H9 (cell line): ENCODE data around the gene CDYL. TPM values are rescaled to one million over a fixed set of nuclear protein-coding genes. Genes with fewer than 3 reads are reported as not detected.

ENCODE experiments used
- DNase-seq: peaks from one replicate; pipeline ENCODE4 v3.0.0-alpha.2; 2017
- H2AFZ ChIP-seq: one replicate; pipeline ENCODE4 v1.6.1; 2013; ENCODE audit warnings: mild to moderate bottlenecking, low read length, control low read depth, moderate library complexity
- H2AK5ac ChIP-seq: 2 replicates; pipeline ENCODE4 v1.6.1; 2013; ENCODE audit warnings: low read length, control low read depth, mixed read lengths; ENCODE audit not compliant: insufficient read length
- H2BK120ac ChIP-seq: one replicate; pipeline ENCODE4 v1.6.1; 2013; ENCODE audit warnings: low read depth, mild to moderate bottlenecking, low read length, control low read depth, inconsistent platforms; ENCODE audit not compliant: poor library complexity, severe bottlenecking
- H2BK12ac ChIP-seq: 2 replicates; pipeline ENCODE4 v1.6.1; 2013; ENCODE audit warnings: low read length, control low read depth, mixed read lengths, low read depth; ENCODE audit not compliant: insufficient read length
- H2BK15ac ChIP-seq: 2 replicates; pipeline ENCODE4 v1.6.1; 2013; ENCODE audit warnings: low read depth, low read length, control low read depth
- H2BK20ac ChIP-seq: one replicate; pipeline ENCODE4 v1.6.1; 2013; ENCODE audit warnings: low read depth, mild to moderate bottlenecking, low read length, control low read depth, inconsistent platforms; ENCODE audit not compliant: poor library complexity, severe bottlenecking
- H2BK5ac ChIP-seq: 2 replicates; pipeline ENCODE4 v1.6.1; 2013; ENCODE audit warnings: low read length, control low read depth, mixed read lengths; ENCODE audit not compliant: insufficient read length
- H3K14ac ChIP-seq: 2 replicates; pipeline ENCODE4 v1.6.1; 2013; ENCODE audit warnings: low read length, control low read depth; ENCODE audit not compliant: insufficient read depth
- H3K18ac ChIP-seq: 2 replicates; pipeline ENCODE4 v1.6.1; 2013; ENCODE audit warnings: low read depth, mild to moderate bottlenecking, mixed read lengths, low read length, control low read depth; ENCODE audit not compliant: insufficient read length
- H3K23ac ChIP-seq: 2 replicates; pipeline ENCODE4 v1.6.1; 2013; ENCODE audit warnings: low read length, control low read depth, mixed read lengths, low read depth; ENCODE audit not compliant: insufficient read length
- H3K23me2 ChIP-seq: 2 replicates; pipeline ENCODE4 v1.6.1; 2013; ENCODE audit warnings: low read depth, mild to moderate bottlenecking, mixed read lengths, low read length, control low read depth; ENCODE audit not compliant: insufficient read length, poor library complexity, severe bottlenecking
- H3K27ac ChIP-seq: 2 replicates; pipeline ENCODE4 v1.5.1; 2013; ENCODE audit warnings: low read length, control low read depth, mixed read lengths, low read depth; ENCODE audit not compliant: insufficient read length
- H3K27me3 ChIP-seq: 2 replicates; pipeline ENCODE4 v1.6.1; 2013; ENCODE audit warnings: low read length, control low read depth, inconsistent platforms; ENCODE audit not compliant: insufficient read depth
- H3K4ac ChIP-seq: 2 replicates; pipeline ENCODE4 v1.6.1; 2013; ENCODE audit warnings: low read depth, mild to moderate bottlenecking, control low read depth, inconsistent platforms, low read length, moderate library complexity
- H3K4me1 ChIP-seq: 2 replicates; pipeline ENCODE4 v1.6.1; 2013; ENCODE audit warnings: low read length, control low read depth, inconsistent platforms; ENCODE audit not compliant: insufficient read depth
- H3K4me2 ChIP-seq: 2 replicates; pipeline ENCODE4 v1.6.1; 2013; ENCODE audit warnings: low read length, control low read depth, mixed read lengths; ENCODE audit not compliant: insufficient read length, insufficient read depth
- H3K56ac ChIP-seq: 2 replicates; pipeline ENCODE4 v1.6.1; 2013; ENCODE audit warnings: low read depth, mild to moderate bottlenecking, mixed read lengths, low read length, control low read depth; ENCODE audit not compliant: insufficient read length
- H3K79me1 ChIP-seq: 2 replicates; pipeline ENCODE4 v1.6.1; 2013; ENCODE audit warnings: low read depth, mild to moderate bottlenecking, moderate library complexity, low read length, control low read depth, inconsistent platforms; ENCODE audit not compliant: insufficient read depth, poor library complexity, severe bottlenecking
- H3K79me2 ChIP-seq: 2 replicates; pipeline ENCODE4 v1.6.1; 2013; ENCODE audit warnings: low read length, control low read depth, inconsistent platforms; ENCODE audit not compliant: insufficient read depth
- H3K9ac ChIP-seq: 2 replicates; pipeline ENCODE4 v1.6.1; 2013; ENCODE audit warnings: low read length, control low read depth, mixed read lengths; ENCODE audit not compliant: insufficient read length; ENCODE audit errors: extremely low read depth
- H3K9me3 ChIP-seq: one replicate; pipeline ENCODE4 v1.6.1; 2013; ENCODE audit warnings: low read depth, low read length, inconsistent platforms; ENCODE audit not compliant: control insufficient read depth
- H3T11ph ChIP-seq: one replicate; pipeline ENCODE4 v1.6.1; 2013; ENCODE audit warnings: mild to moderate bottlenecking, low read length, control low read depth, inconsistent platforms
- H4K20me1 ChIP-seq: one replicate; pipeline ENCODE4 v1.6.1; 2013; ENCODE audit not compliant: control insufficient read depth, insufficient read length, insufficient read depth
- H4K5ac ChIP-seq: 2 replicates; pipeline ENCODE4 v1.6.1; 2013; ENCODE audit warnings: low read depth, mild to moderate bottlenecking, mixed read lengths, low read length, control low read depth; ENCODE audit not compliant: insufficient read length
- H4K8ac ChIP-seq: replicated peaks from 2 replicates; pipeline ENCODE4 v1.6.1; 2013; ENCODE audit warnings: low read length, control low read depth, mixed read lengths, low read depth; ENCODE audit not compliant: insufficient read length
- H4K91ac ChIP-seq: 2 replicates; pipeline ENCODE4 v1.6.1; 2013; ENCODE audit warnings: low read depth, mild to moderate bottlenecking, moderate library complexity, mixed read lengths, low read length, control low read depth; ENCODE audit not compliant: insufficient read length
- H3K27ac Mint-ChIP-seq, 3 experiments: 2 replicates in 2 of 3; 3 replicates in 1 of 3; pipeline ENCODE4 v1.8.0; 2020 to 2021; ENCODE audit warnings: mixed read lengths in 3 of 3, mild to moderate bottlenecking in 1 of 3, moderate library complexity in 1 of 3
- H3K27me3 Mint-ChIP-seq: 2 replicates; pipeline ENCODE4 v1.8.0; 2021; ENCODE audit warnings: low read depth, mild to moderate bottlenecking, moderate library complexity, mixed read lengths
- H3K36me3 Mint-ChIP-seq, 3 experiments: 2 replicates in 2 of 3; 3 replicates in 1 of 3; pipeline ENCODE4 v1.8.0; 2020 to 2021; ENCODE audit warnings: low read depth in 3 of 3, mixed read lengths in 3 of 3; ENCODE audit not compliant: insufficient read depth in 1 of 3
- H3K4me1 Mint-ChIP-seq, 2 experiments: 2 replicates each; pipeline ENCODE4 v1.8.0; 2020; ENCODE audit warnings: mixed read lengths in 2 of 2
- H3K4me3 Mint-ChIP-seq, 2 experiments: 2 replicates in 1 of 2; 3 replicates in 1 of 2; pipeline ENCODE4 v1.8.0; 2020 to 2021; ENCODE audit warnings: mild to moderate bottlenecking in 2 of 2, mixed read lengths in 2 of 2, moderate library complexity in 1 of 2
- H3K9me3 Mint-ChIP-seq, 2 experiments: 2 replicates in 1 of 2; 3 replicates in 1 of 2; pipeline ENCODE4 v1.8.0; 2020; ENCODE audit warnings: mild to moderate bottlenecking in 2 of 2, mixed read lengths in 2 of 2, moderate library complexity in 1 of 2
- CTCF ChIP-seq: fragments of 200-600 bp; sonication (generic); conservative IDR thresholded peaks from 3 replicates; pipeline ENCODE4 v1.8.0; 2021; ENCODE audit warnings: antibody characterized with exemption, mild to moderate bottlenecking
- WGBS: extraction: QIAGEN DNeasy Blood & Tissue Kit; methylation state at CpG from one replicate; pipeline ENCODE4 v1.1.7; 2013; ENCODE audit warnings: missing lambda C conversion rate, low lambda C conversion rate, mixed read lengths; ENCODE audit not compliant: insufficient read length; ENCODE audit errors: extremely low coverage; 5-methylcytosine and 5-hydroxymethylcytosine counted together
- total RNA-seq: library from RNA; stranded (reverse); gene quantifications from 2 replicates; pipeline ENCODE4 v1.2.1, GENCODE V29; 2021

CDYL gene
- total RNA-seq, 1 experiment from 2014 or later = 95.0 TPM

- Histone ChIP-seq H3T11ph (no peak overlapping the region), H3K9ac (no peak overlapping the region), H3K9me3 (no peaks in the 10 kb centered on the region), H2AFZ (no peak overlapping the region), H2BK120ac (no peak overlapping the region), H3K79me2 (peaks cover 8% of the 10 kb centered on the region; the same call in 1 of the 2 replicates), H4K8ac (no peak overlapping the region), H2BK12ac (no peak overlapping the region), H2BK20ac (no peak overlapping the region), H3K4me2 (no peak overlapping the region), H2BK15ac (no peak overlapping the region), H3K18ac (no peak overlapping the region), H2BK5ac (no peak overlapping the region), H3K4me1 (peaks cover 9% of the 10 kb centered on the region; the same call in 1 of the 2 replicates), H4K20me1 (no peaks in the 10 kb centered on the region), H3K27ac (no peak overlapping the region), H4K91ac (no peak overlapping the region), H4K5ac (no peak overlapping the region), H3K4ac (no peak overlapping the region), H3K14ac (no peak overlapping the region), H3K23me2 (no peaks in the 10 kb centered on the region), H3K79me1 (peaks cover 9% of the 10 kb centered on the region), H3K56ac (no peak overlapping the region), H3K23ac (no peak overlapping the region), H2AK5ac (no peak overlapping the region), H3K27me3 (no peaks in the 10 kb centered on the region)
- no peaks in the 10 kb centered on the region; a peak in 1 of 5 replicates for H3K9me3 Mint-ChIP-seq
- no CpG with 5 or more reads among the region's 13 CpGs for WGBS
- H3K27me3 Mint-ChIP-seq = no peaks in the 10 kb centered on the region
- peaks cover 16 to 36% (median 17%) of the 10 kb centered on the region in 3 experiments; a peak in 6 of 7 replicates for H3K36me3 Mint-ChIP-seq
- DNase-seq = no peak
- no peak overlapping the region for H3K4me3 Mint-ChIP-seq
- H3K27ac Mint-ChIP-seq = peak overlapping the region in 2 of 3 experiments; percentile 70 to 77; a peak in 4 of 7 replicates
- no peak for TF ChIP-seq CTCF
- peaks cover 26 to 28% of the 10 kb centered on the region in 2 experiments for H3K4me1 Mint-ChIP-seq
These were observed 159.9 kb downstream of the CDYL start for GRCh38 chr6:4935975-4936680.
